Epithelial cell of proximal tubule (primary cell): ENCODE data around the gene EDRF1. TPM values are rescaled to one million over a fixed set of nuclear protein-coding genes. Genes with fewer than 3 reads are reported as not detected.

Experiments used
- DNase-seq: peaks from one replicate; pipeline ENCODE4 v3.0.0-alpha.2; 2011; ENCODE audit warnings: low read depth
- H3K4me3 ChIP-seq: 2 replicates; pipeline ENCODE4 v1.5.1; 2011; ENCODE audit warnings: low read depth, mild to moderate bottlenecking, low read length
- total RNA-seq: library from RNA; depleted of rRNA; stranded (reverse); fragments of >200 nt; gene quantifications from 2 replicates; pipeline ENCODE4 v1.2.3, GENCODE V29; 2015
- TF ChIP-seq, protein P1 (sequence below): conservative IDR thresholded peaks from 2 replicates; pipeline ENCODE4 v1.5.1; 2012; ENCODE audit warnings: low read depth, mild to moderate bottlenecking, low read length

EDRF1 gene
- total RNA-seq, 1 donor from 2014 or later, result 14.5 TPM

DNA sequence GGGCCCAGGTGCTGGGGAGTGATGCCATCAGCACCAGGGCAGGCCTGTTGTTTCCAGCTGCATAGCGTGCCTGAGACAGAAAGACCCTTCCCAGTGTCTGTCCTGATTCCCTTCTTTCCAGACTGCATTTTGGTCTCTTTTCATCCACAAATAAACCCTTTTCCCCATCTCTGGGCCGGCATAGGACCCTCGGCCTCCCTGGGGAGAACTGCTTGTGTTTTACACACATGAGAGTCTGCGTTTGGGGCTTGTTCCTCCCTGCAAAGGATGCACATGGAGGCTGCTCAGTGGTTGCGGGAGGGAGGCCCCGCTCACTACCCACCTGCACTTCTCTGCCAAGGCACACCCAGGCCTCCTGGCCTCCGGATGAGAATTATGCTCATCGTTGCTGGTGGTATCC is 61.9 kb downstream of the EDRF1 start:
- no peak for DNase-seq
- no peak overlapping the region for H3K4me3 ChIP-seq
- TF ChIP-seq, protein P1, sequence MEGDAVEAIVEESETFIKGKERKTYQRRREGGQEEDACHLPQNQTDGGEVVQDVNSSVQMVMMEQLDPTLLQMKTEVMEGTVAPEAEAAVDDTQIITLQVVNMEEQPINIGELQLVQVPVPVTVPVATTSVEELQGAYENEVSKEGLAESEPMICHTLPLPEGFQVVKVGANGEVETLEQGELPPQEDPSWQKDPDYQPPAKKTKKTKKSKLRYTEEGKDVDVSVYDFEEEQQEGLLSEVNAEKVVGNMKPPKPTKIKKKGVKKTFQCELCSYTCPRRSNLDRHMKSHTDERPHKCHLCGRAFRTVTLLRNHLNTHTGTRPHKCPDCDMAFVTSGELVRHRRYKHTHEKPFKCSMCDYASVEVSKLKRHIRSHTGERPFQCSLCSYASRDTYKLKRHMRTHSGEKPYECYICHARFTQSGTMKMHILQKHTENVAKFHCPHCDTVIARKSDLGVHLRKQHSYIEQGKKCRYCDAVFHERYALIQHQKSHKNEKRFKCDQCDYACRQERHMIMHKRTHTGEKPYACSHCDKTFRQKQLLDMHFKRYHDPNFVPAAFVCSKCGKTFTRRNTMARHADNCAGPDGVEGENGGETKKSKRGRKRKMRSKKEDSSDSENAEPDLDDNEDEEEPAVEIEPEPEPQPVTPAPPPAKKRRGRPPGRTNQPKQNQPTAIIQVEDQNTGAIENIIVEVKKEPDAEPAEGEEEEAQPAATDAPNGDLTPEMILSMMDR, result no peak

DNA sequence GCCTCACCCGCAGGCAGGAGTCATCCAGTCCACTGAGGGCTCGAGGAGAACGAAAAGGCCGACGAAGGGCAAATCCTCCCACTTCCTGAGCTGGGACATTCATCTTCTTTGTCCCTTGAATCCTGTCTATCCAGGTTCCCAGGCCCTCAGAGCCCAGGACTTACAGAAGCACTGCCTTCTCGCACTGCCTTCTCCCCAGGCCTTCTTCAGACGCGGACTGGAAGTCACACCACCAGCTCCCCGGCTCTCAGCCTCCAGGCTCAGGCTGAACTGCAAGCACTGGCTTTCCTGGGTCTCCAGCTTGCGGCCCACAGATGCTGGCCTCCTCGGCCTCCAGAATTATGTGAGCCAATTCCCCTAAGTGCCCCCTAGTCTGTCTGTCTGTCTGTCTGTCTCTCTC is 62.5 kb downstream of the EDRF1 start:
- TF ChIP-seq, protein P1, result no peak
- DNase-seq, result no peak
- H3K4me3 ChIP-seq, result no peak overlapping the region

DNA sequence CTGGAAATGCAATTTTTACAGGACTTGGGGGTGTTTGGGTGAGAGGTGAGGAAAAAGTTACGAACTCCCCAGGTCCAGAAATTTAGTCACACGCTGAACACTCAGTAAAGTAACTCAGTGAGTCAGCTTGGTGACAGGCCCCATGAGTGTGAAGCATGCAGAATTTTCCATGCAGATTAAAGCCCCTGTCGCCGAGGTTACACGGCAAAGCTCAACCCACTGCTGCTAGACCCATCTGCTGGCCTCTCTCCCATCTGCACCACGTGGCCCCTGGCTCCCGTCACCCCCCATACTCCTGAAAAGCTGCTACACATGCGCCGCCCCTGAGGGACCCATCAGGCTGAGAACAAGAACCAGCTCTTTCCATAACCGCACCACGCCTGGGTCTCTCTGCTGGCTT is 63.1 kb downstream of the EDRF1 start:
- TF ChIP-seq, protein P1, result no peak
- H3K4me3 ChIP-seq, result no peak overlapping the region

DNA sequence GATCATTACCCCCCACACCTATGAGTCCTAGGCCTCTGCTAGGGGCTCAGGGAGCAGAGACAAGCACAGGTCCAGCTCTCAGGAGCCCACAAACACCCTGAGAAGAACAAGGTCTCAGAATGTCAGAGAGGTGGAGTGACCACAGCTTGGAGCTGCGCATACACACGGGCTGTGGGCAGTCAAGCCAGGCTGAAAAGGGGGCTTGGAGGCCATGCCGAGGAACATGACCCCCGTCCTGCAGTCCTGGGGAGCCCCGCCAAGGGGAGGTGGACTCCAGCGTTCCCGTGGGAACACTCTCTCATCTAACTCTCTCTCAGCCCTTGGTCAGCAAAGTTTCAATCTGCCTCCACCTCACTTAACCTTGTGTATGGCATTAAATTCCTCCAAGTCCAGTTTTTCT is 63.9 kb downstream of the EDRF1 start:
- DNase-seq, result no peak
- no peak overlapping the region for H3K4me3 ChIP-seq
- TF ChIP-seq, protein P1, result no peak

More for the DNA sequence above, 63.1 kb downstream of the EDRF1 start:
- DNase-seq, result no peak

DNA sequence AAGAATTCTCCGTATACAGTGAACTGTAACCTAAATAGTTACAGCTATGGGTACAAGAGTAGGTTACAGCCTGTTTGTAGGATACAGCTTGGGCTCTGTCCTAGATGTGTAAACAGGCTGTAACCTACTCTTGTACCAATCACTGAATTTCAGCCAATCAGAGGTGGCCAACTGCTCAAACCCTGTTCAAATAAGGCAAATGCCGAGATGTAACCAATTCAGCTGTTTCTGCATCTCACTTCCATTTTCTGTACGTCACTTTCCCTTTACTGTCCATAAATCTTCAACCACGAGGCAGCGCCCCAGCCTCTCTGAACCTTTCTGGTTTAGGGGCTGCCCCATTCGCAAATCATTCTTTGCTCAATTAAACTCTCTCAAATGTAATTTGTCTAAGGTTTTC is 64.4 kb downstream of the EDRF1 start:
- DNase-seq, result no peak
- no peak overlapping the region for H3K4me3 ChIP-seq
- TF ChIP-seq, protein P1, result no peak

DNA sequence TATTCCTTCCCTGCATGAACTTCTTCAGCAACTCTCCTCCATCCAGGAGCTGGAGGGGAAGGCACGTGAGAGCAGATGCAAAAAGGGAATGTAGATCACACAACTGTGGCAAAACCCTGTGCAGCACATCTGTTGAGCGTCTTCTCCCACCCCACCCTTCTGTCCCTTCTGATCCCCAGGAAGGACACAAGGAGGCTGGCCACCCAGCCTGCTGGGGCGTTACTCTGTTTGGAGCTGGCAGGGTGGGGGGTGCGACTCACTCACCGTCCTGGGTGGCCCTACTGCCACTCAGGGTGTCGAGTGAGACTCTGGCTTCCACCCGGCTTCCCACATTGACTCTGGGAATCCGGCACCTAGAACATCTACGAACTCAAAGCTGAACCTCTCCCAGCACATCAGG is 66.3 kb downstream of the EDRF1 start:
- TF ChIP-seq, protein P1, result no peak
- no peak overlapping the region for H3K4me3 ChIP-seq
- no peak for DNase-seq

DNA sequence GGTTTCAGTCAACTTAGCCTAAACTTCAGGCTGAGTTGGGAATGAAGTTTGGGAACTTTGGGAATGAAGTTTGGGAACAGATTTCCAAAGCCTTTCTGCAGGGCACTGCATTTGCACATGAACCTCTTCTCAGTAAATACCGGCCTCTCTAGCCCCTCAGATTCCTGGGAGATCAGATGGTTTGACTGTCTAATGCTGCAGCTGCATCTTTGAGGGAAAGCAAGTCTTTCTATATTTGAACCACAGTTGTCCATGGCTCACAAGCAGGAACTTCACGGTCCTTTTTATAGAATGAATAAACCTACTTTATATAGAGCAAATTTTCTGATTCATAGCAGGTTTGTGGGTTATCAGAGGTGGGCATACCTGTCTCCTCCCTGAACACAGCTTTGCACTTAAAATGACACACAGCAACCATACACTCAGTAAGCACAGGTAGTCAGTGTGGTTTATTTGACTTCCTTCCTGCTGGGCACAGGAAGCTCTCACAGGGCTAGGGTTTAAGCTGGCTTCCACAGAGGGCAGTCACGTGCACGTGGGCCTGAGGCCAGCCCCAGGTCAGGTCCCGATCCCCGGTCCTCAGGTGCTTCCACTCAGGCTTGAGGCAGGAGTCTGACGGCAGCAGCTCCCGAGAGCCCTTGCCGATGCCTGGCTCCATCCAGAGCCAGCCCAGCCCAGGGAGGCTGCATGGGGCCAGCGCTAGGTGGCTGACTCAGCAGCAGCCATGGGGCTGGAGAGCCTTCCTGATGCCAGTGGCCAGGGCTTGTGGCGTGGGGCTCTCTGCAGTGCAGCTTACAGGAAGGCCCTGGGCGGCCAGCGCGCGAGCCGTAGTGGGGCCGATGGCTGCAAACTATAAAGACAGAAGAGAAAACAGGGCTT is 68.9 kb downstream of the EDRF1 start:
- TF ChIP-seq, protein P1, result no peak
- H3K4me3 ChIP-seq, result no peak overlapping the region
- DNase-seq, result no peak
